ENCODE data around the gene HSPA1A. TPM values are rescaled to one million over a fixed set of nuclear protein-coding genes. Genes with fewer than 3 reads are reported as not detected.
A peak's percentile ranks its signal among the peaks of the same experiment; 100 is the strongest.

The HSPA1A gene
- total and polyA plus RNA-seq, 9 of the 15 experiments (the other 6 are each of a cell fraction or from before 2014, with no cell fraction given) = 2.2 to 273 (median 107) TPM

DNA sequence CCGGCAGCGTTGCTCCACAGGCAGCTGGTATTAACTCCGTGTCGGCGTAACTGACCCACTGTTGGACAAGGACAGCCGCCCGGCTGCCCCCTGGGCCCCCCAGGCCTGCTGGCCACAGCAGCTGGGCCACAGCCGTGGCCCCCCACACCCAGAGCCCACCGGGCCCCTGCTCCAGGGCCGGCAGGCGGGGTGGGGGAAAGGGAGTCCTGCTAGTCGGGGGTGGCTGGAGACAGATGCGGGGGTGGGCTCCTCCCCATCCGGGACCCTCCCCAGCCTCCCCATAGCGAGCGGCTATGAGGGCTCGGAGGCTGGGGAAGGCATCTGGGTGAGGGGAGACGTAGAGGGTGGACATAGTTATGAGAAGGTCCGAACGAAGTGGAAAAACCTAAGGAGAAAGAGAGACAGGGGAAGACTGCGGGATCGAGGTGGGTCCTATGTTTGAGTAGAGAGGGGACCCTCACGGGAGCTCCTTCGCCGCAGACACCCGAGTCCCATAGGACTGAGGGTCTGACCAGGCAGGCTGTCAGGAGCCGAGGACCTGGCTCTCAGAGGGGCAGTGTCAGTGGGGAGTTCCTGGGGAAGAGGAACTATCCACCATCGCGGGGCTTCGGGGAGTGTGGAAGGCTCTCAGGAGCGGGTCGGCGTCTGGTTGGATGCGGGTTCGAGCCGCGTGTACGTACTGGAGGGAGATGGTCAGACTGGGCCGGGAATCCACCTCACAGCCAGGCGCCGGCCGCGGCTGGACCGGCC, 20.3 kb upstream of the HSPA1A start (continued):
- no peak for TF ChIP-seq DMBX1 (CRISPR knock-in tag; IDR thresholded peaks at IDR 0.05; ENCODE audit: borderline replicate concordance)
- no peak for TF ChIP-seq ETV1 (tag; conservative IDR thresholded peaks at IDR 0.05; ENCODE audit: low read depth)
- TF ChIP-seq ZNF184 (CRISPR knock-in tag; IDR thresholded peaks at IDR 0.05) = no peak
- TF ChIP-seq KDM5B (IDR thresholded peaks at IDR 0.05; ENCODE audit: insufficient replicate concordance, low read depth, low read length) = peak; percentile 28
- TF ChIP-seq ZC3H8 (IDR thresholded peaks at IDR 0.05) = no peak
- TF ChIP-seq KLF1 (tag; IDR thresholded peaks at IDR 0.05) = no peak
- TF ChIP-seq PATZ1 (CRISPR knock-in tag; IDR thresholded peaks at IDR 0.05; ENCODE audit: borderline replicate concordance) = no peak
- no peak; the same call in 1 of the 2 replicates for TF ChIP-seq TOE1 (IDR thresholded peaks at IDR 0.05; ENCODE audit: borderline replicate concordance)
- no peak for TF ChIP-seq TOE1 (CRISPR knock-in tag; IDR thresholded peaks at IDR 0.05; ENCODE audit: borderline replicate concordance, low read depth)
- TF ChIP-seq RFX5 (IDR thresholded peaks at IDR 0.05; ENCODE audit: low read depth, low read length) = no peak
- peak; percentile 32; the same call in 1 of the 2 replicates for TF ChIP-seq ZEB2 (IDR thresholded peaks at IDR 0.05)
- no peak for TF ChIP-seq ERF (CRISPR knock-in tag; IDR thresholded peaks at IDR 0.05)
- TF ChIP-seq, protein P1, sequence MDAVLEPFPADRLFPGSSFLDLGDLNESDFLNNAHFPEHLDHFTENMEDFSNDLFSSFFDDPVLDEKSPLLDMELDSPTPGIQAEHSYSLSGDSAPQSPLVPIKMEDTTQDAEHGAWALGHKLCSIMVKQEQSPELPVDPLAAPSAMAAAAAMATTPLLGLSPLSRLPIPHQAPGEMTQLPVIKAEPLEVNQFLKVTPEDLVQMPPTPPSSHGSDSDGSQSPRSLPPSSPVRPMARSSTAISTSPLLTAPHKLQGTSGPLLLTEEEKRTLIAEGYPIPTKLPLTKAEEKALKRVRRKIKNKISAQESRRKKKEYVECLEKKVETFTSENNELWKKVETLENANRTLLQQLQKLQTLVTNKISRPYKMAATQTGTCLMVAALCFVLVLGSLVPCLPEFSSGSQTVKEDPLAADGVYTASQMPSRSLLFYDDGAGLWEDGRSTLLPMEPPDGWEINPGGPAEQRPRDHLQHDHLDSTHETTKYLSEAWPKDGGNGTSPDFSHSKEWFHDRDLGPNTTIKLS (IDR thresholded peaks at IDR 0.05; ENCODE audit: borderline replicate concordance, low read depth) = no peak
- no peak for TF ChIP-seq XRCC4 (IDR thresholded peaks at IDR 0.05; ENCODE audit: extremely low read depth, insufficient read depth, insufficient read length)
- TF ChIP-seq, protein P2, sequence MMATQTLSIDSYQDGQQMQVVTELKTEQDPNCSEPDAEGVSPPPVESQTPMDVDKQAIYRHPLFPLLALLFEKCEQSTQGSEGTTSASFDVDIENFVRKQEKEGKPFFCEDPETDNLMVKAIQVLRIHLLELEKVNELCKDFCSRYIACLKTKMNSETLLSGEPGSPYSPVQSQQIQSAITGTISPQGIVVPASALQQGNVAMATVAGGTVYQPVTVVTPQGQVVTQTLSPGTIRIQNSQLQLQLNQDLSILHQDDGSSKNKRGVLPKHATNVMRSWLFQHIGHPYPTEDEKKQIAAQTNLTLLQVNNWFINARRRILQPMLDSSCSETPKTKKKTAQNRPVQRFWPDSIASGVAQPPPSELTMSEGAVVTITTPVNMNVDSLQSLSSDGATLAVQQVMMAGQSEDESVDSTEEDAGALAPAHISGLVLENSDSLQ (IDR thresholded peaks at IDR 0.05) = peak; percentile 16; the same call in 1 of the 2 replicates
- TF ChIP-seq ZBTB1 (CRISPR knock-in tag; IDR thresholded peaks at IDR 0.05; ENCODE audit: borderline replicate concordance, low read depth) = 0 out of 2 replicates have a peak, but pooled peaks have one; percentile 63
- peak; percentile 4; the same call in 1 of the 2 replicates for TF ChIP-seq BHLHE40 (IDR thresholded peaks at IDR 0.05; ENCODE audit: low read length)
- no peak for TF ChIP-seq NCOR1 (IDR thresholded peaks at IDR 0.05)
- peak; percentile 85 for TF ChIP-seq EGR1 (conservative IDR thresholded peaks at IDR 0.05)
- TF ChIP-seq NRF1 (conservative IDR thresholded peaks at IDR 0.05 in 1 of 2, IDR thresholded peaks at IDR 0.05 in 1 of 2) = no peak
- no peak for TF ChIP-seq NFIX (CRISPR knock-in tag; IDR thresholded peaks at IDR 0.05; ENCODE audit: low read depth)
- no peak for TF ChIP-seq ESRRA (IDR thresholded peaks at IDR 0.05; ENCODE audit: borderline replicate concordance, low read depth)
- TF ChIP-seq FOXM1 (IDR thresholded peaks at IDR 0.05; ENCODE audit: low read depth) = no peak
- TF ChIP-seq FOXM1 (CRISPR knock-in tag; IDR thresholded peaks at IDR 0.05; ENCODE audit: low read depth) = peak; percentile 20; the same call in 1 of the 2 replicates
- TF ChIP-seq SMAD1 (IDR thresholded peaks at IDR 0.05; ENCODE audit: low read depth, low read length, partially characterized antibody) = no peak
- TF ChIP-seq ZNF586 (CRISPR knock-in tag; conservative IDR thresholded peaks at IDR 0.05) = no peak
